T-helper 1 cell treated with Interleukin-12 subunit alpha and Interleukin-12 subunit beta and Interleukin-4 antibody, amounts not matched to agents 30 ng/mL and 1 ng/mL, for 36 hours (primary cell): ENCODE data around the gene ZNF302. TPM values are rescaled to one million over a fixed set of nuclear protein-coding genes. Genes with fewer than 3 reads are reported as not detected.

Source experiments
- intact Hi-C: fragments of 100-400 bp; cut with micrococcal nuclease; formaldehyde crosslinking; loops from one replicate; pipeline ENCODE4 v1.15.1; 2024
- total RNA-seq: library from RNA; stranded (reverse); gene quantifications from 2 replicates; pipeline ENCODE4 v1.2.3, GENCODE V29; 2022

ZNF302 gene
- total RNA-seq, 1 donor from 2014 or later = 23.9 TPM

DNA sequence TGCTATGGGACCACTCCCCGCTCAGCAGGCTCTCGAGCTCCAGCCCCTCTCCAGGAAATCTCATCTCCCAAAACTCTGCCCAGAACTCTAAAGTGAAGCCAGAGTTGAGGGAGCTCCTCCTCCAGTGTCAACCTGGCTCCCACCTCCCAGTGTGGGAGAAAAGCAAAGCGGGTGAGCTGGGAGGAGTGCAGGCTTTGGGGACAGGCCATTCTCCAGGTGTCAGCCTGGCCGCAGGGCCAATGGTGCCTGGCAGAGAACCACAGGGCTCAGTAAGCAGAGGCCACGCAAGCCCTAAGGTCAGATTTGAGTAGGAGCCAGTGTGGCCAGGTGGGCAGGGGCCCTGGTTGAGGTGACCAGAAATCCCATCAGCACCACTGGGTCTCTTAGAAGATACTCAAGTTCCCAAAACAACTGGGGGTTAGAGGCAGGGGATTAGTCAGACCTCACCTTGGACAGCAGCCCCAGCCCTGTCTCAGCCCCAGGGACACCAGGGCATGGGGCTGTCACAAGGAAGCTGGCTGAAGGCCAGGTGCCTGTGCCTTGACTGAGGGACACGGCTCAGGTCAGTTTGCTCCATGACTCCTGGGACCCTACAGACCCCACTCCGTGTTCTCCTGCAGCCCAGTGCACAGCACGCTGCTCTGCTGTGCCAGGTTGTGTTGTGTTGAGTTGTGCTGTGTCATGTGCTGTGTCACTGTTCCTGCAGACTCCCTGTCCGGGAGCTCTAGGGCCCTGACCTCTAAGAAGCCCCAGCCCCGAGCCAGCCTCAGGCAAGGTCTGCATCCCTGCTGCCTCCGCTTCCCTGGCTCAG is 53.7 kb downstream of the ZNF302 start:
- intact Hi-C loops = loop anchor here (5.0 kb wide), 1 partner anchor 1201 kb away; no protein-coding TSS in a partner anchor

DNA sequence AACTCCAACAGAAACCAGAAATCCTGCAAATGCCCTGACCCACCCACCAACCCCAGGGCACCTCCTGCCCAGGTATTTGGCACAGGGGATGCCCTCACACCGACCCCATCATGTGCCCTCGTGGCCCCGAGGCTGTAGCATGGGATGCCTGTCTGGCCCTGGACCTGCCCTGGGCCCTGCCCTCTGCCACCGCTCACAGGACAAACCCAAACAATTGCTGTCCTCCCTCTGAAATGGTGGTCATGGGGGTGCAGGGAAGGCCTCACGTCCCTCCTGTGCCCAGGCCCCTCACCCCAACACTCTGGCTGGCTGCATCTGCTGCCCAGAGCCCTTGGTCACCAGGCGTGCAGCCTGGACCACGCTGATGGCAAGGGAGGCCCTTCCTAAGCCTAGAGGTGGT is 54.5 kb downstream of the ZNF302 start:
- intact Hi-C loops = loop anchor here (5.0 kb wide), 1 partner anchor 1200 kb away; no protein-coding TSS in a partner anchor

DNA sequence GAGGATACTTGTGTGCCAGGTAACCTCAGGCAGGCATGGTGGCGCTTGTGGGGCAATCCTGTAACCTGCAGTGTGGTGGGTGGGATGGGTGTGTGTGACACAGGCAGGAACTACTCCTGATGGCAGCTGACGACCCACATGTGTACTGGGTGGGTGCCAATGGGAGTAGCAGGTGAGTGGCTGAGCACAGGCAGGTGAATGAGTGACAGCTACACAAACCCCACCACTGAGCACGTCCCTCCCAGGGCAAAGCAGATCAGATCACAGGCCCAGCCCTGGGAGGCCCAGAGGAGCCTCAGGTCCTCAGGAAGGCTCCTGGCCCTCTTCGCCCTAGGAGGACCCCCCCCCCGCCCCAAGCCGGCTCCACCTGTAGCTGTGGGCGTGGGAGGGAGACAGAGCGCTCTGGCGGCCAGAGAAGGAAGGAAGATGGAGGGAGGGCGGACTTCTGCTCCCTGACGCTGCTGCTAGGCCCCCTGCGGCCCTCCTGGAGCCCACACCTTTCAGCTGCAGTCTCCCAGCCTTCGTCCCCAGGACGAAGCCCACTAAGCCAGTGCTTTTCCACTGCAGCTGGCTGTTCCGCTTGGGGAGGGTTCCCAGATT is 55.2 kb downstream of the ZNF302 start:
- intact Hi-C loops = loop anchor here (1.0 to 5.0 kb wide), 6 partner anchors 41 to 1200 kb away; partner anchors contain the start of genes GRAMD1A, SCGB2B2, ZNF302 and ZNF599

DNA sequence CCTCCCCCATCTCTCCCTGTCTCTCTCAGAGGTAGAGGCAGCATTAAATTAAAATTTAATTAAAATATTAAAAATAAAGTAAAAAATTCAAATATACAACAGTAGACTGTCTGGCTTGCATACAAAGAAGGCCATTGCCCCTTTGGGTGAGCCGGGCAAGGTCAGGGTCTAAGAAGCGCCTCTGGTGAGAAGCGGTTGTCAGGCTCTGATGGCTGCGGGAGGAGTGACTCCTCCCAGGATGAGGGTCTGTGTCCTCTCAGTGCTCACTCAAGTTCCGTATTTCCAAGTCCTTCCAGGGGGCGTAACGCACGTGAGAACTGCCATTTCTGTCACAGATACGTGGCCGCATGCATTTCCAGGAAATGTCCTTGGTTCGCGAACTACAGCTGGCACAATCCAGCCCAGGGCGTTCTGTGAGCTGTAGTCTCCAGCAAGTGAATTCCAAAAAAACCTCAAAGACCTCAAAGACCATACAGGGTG is 55.8 kb downstream of the ZNF302 start:
- intact Hi-C loops = loop anchor here (1.0 to 5.0 kb wide), 6 partner anchors 40 to 1199 kb away; partner anchors contain the start of genes GRAMD1A, SCGB2B2, ZNF302 and ZNF599

DNA sequence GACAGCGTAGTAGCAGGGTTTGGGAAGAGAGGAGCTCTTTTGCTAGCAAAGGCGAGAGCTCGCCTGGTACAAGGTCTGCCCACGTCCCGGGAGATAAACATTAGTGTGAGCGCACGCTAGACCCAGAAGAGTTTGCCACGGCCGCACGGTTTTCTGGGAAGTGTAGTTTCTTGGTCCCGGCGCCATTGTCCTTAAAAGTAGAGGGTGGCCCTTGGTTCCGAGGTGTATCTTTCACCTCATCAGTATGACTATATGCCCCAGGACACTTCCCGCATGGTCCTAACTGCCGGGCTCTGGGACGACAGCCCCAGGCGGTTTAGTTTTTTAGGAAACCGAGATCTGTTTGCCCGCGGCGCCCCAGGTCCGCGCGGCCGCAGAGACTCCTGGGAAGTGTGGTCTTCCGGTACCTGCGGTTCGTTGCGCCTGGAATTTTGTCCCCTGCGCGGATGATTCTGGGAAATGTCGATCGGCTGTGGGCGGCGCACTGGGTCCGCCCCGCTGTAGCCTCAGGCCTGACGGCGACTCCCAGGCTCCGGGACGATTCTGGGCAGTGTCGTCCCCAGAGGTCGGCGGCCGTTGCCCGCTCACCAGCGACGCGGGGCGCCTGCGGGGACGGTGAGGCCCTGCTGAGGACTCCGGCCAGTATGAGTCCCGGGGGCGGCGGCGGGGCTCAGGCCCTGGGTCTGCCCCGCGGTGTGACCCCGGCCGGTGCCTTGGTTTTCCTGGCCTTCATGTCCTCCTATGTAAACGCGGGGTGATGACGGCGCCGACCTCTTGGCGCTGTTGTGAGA is 56.5 kb downstream of the ZNF302 start, which contains the start of gene ZNF181:
Gene ZNF181 (plus strand): TSS at position 498 of the 791 bp plus-strand sequence. CDS start 795 bp downstream, outside the sequence.
- intact Hi-C loops = loop anchor here (1.0 to 5.0 kb wide), 7 partner anchors 39 to 1198 kb away; partner anchors contain the start of genes GRAMD1A, SCGB2B2, ZNF302 and ZNF599

DNA sequence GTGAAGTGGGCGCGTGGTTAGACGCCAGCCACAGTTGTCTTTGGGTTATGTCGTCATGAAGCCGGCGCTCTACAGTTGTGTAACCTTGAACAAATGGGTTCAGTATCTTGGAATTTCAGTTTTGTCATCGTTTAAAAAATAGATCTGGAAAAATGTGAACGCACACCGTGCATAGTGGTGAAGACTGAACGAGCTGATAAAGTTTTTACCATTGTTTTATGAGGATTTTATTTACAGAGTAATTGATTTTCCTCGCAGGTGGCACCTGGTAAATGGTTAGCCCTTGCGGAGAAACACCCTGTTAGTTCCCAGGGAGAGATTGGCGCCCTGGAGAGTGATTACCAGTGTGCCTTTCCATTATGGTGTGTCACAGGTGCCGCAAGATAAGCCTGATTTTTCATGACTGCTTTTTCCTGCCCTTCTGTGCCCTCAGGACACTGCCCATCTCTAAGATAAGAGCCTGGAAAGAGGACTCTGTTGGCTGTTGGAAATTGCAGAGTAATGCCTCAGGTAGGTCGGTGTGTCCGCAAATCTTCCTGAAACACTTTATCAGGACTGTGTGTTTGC is 57.1 kb downstream of the ZNF302 start:
- intact Hi-C loops = loop anchor here (2.0 to 5.0 kb wide), 2 partner anchors 228 to 1198 kb away; no protein-coding TSS in a partner anchor

Other genes with a start within 250 kb of the ZNF302 start
- 126 and 130 TPM in 2 replicates for gene UBA2, start 249.3 kb upstream of the ZNF302 start, total RNA-seq
- 0.27 and 0.37 TPM in 2 replicates for gene WTIP, start 195.9 kb upstream of the ZNF302 start, total RNA-seq
- 0.32 and 0.83 TPM in 2 replicates for gene SCGB2B2, start 519 bp upstream of the ZNF302 start, total RNA-seq
- 6.5 and 6.8 TPM in 2 replicates for gene ZNF181, start 56.6 kb downstream of the ZNF302 start, total RNA-seq
- gene ZNF599, start 95.5 kb downstream of the ZNF302 start, total RNA-seq = 3.4 and 3.5 TPM in 2 replicates
- gene ZNF30, start 249.2 kb downstream of the ZNF302 start, total RNA-seq = 3.2 and 3.5 TPM in 2 replicates